HG03439 (cell line): ENCODE data around the gene TGIF1.

Experiments
- ATAC-seq: cut with Tn5 transposase; IDR thresholded peaks from one replicate; pipeline ENCODE4 v1.9.1; 2021; ENCODE audit warnings: mild to moderate bottlenecking, moderate library complexity; ENCODE audit not compliant: unreplicated experiment

The TGIF1 gene

DNA sequence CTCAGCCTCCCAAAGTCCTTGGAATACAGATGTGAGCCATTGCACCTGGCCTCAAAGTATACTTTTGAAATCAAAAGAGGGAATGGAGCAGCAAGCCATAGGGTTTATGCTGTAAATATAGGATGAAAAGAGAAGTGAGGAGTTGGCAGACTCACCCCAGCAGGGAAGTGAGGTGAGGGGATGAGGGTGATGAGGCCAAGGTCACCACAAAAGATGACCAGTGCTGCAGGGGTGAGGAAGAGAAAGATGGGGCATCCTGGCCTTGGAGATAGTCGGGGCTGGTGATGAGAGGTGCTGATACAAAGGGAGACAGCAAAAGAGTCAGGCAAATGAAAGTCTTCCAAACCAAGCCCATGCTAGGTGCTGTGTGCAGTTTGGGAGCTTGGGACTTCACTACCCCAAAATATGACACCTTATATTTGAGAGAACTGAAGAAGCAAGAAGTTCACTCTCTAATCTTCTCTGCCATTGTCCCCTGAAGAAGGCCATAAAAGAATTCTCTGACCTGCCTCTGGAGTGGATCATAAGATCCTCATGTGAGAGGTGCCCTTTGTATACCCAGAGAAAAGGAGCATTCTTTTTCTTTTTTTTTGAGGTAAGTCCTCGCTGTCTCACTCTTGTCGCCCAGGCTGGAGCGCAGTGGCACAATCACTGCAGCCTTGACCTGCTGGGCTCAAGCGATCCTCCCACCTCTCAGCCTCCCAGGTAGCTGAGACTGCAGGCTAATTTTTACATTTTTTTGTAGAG lies 31.0 kb downstream of the TGIF1 start:
- ATAC-seq: no peak

DNA sequence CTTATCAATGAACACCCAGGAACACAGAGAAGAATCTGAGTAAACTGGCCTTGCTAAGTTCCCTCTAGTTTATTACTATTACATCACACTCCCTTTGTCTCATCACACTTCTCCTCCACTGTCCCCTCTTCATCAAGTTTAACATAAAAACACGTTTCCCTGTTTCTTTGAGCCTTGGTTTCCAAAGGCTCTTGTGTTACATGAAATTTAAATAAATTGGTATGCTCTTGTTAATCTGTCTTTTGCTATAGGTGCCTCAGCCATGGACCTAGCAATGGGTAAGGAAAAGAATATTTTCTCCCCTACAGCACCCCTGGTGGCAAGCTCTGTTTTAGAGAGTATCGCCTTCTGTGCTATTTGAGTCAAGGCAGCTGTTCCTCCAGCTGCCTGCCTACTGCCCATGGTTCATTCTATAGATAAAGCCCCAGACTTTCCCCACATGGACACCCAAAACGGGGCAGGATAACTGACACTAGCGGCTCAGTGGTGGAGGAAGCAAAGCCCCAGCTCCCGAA lies 31.8 kb downstream of the TGIF1 start:
- no peak for ATAC-seq

DNA sequence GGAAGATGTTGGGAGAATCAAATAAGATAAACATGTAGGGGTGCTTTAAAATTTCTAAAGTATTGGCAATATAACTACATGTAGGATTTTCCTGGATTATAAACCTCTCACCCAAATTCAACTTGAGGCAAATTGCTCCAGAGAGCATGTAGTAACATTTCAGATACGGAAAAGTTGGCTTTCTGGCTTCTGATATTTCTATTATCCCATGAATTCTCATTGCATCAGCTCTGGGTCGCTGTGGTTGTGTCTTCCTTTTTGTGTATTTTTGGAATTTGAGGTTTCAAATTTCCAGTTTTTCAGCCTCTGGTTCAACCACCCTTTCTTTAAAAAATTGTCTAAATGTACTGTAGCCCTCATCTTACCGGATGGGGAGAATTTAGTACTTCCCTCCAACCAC lies 32.3 kb downstream of the TGIF1 start:
- no peak for ATAC-seq

DNA sequence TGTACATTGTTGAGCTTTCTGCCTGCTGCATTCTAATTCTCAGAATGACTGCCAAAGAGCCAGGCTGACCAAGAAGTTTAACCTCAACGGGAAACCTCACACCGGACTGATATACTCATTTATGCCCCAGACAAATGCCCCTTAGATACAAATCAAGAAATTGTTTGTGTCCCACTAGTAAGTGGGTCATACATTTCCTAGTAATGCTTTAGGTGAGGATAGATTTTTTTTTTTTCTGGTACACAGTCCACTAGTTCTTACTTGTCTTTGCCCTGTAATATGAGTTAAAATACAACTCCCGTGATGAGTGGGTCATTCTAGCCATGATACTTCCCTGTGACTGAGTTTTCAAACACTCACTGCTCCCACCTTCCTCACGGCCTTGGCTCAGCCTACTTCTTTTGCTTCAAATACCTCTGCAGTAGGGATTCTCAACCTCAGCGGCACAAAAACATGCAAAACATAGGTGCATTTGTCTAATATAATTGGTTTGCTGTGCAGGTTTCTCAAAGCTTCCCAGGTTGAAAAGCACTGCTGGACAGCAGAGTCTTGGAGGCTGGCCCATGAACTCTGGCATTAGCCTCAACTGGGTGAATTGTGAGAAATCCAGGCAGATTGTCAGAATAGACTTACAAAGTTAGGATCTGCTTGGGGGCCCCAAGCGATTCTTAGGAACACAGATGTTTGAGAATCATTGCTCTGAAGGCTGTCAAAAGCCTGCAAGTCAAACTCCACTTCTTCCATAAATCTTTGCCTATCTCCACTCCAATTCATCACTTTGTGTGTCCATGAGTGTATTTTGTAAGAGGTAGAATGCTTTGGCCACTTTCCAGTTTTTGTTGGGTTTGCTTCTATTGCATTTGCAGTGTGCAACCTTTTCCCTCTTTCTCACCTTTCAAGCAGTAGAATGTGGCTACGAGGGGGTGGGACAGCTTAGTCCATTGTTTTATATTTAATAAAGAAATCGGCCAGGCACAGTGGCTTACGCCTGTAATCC lies 35.5 kb downstream of the TGIF1 start:
- no peak for ATAC-seq

DNA sequence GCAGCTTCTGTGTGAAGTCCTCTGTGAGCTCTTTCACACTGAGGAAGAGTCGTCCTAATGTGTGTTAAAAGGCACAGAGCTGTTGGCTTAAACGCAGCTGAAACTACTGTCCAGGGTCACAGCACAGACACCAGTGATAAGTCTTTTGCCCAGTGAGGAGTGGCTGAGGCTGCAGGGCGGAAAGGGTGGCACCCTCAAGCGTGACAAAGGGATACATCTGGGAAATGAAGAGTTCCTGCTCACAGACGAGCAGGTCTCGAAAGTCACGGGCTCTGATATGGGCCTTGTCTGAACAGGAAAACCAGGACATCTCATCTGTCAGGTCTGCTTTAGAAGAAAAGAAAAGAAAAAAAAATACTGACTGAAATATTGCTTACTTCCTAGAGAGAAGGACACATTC lies 36.5 kb downstream of the TGIF1 start:
- no peak for ATAC-seq

DNA sequence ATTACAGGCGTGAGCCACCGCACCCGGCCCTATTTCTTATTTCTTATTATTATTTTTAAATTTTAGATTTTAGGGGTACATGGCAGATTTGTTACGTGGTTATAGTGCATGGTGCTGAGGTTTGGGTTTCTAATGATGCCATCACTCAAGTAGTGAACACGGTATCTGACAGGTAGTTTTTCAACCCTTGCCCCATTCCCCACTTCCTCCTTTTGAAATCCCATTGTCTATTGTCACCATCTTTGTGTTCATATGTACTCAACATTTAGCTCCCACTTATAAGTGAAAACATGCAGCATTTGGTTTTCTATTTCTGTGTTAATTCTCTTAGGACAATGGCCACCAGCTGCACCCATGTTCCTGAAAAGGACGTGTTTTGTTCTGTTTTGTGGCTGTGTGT lies 39.5 kb downstream of the TGIF1 start:
- no peak for ATAC-seq

DNA sequence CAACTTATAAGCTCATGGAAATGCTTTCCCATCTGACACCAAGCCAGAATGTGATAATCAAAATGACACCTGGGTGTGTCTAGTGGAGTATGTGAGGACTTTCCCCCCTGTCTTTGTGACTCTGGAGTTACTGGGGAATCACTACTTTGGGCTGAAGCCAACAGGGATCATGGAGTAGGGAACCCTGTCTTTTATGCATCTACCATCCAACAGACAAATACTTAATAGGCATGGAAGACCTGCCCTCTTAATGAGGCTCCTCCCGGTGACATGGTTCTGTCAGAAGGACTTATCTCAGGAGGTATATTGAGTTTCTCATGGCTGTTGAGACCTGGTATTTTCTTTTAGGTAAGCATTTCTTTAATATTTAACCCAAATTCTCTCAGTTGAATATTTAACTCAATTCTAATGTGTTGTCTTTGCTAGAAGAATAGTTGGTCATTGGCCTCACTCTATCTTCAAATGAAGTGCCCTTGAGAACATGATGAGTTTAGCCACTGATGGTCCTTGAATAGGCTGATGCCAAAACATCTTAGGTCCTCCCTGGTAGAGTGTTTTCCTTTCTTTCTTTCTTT lies 42.1 kb downstream of the TGIF1 start:
- no peak for ATAC-seq

DNA sequence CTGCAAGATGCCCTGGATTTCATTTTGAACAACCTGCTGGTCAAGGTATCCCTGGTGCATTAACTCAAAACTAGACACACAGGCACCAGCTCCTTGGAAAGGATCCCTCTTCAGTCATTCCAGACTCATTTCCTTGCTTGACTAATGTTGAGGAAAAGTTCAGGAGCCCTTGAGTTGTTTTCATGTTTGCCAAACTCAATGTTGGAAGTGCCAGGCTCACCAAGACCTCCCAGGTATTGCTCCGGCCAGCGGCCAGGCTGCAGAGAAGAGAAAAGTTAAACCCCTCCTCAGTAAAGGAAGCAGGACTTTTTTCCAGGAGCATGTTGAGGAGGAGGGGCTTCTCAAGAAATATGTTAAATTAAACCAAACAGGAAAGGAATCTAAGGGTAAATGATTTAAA lies 42.7 kb downstream of the TGIF1 start:
- no peak for ATAC-seq

DNA sequence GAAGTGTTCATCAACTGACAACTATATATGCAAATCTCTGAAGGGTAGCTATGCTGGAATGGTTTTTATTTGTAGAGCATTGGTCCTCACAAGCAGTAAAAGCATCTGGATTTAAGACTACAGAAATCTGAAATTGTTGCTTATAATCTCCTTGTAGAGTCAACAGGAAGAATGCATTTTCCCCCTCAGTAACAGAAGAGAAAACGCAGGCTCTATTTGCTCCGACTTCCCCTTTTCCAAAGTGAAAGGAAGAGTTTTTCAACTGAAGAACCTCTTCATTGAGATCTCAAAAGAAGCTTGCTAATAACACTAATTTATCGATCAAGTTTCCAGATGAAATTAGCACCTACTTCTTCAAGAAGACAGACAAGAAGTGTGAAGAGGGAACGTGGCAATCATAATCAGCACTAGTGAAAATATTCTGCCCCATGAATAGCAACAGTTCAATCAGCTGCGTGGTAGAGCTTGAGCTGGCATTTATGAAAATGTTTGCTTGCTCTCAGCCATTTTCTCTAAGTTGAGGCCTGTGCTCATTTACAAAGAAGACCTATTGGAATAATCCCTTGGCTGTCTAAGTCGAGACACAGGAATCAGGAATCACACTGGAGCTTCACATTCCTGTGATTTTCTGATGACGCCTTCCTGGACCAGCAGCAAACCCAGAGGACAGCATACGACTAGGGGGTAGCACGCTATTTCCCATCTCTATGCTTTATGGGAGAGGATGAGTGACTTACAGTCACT lies 43.7 kb downstream of the TGIF1 start:
- ATAC-seq: no peak

DNA sequence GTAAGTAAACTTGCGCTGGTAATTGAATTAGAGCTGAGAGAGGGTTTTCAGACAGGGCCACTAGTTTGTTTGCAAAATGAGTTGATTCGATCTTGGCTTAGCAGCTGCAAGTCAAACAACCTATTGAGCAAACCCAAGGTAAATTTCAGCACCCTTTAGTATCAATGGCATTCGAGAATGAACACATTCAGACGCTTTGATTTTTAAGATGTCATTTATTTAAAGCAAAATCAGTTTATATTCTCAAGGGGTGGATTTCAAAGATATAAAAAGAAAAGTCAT lies 44.2 kb downstream of the TGIF1 start:
- ATAC-seq: no peak

DNA sequence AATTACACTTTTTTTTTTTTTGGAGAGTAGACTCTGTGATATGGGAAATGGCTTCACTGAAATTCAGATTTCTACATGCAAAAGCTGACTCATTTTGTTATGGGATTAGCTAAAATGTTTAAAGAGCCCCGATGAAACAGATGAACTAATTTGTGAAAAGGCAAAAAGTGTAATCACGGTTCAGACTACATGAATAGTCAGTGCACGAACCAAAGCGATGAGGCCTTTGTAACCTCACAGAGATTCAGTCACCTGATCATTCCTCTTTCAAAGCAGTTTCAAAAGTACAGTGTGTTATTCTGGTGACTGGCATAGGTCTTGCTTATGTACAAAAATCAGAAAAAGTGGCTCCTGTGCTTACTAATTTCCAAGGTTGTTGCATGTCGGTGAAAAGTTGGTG lies 44.6 kb downstream of the TGIF1 start:
- ATAC-seq: no peak

DNA sequence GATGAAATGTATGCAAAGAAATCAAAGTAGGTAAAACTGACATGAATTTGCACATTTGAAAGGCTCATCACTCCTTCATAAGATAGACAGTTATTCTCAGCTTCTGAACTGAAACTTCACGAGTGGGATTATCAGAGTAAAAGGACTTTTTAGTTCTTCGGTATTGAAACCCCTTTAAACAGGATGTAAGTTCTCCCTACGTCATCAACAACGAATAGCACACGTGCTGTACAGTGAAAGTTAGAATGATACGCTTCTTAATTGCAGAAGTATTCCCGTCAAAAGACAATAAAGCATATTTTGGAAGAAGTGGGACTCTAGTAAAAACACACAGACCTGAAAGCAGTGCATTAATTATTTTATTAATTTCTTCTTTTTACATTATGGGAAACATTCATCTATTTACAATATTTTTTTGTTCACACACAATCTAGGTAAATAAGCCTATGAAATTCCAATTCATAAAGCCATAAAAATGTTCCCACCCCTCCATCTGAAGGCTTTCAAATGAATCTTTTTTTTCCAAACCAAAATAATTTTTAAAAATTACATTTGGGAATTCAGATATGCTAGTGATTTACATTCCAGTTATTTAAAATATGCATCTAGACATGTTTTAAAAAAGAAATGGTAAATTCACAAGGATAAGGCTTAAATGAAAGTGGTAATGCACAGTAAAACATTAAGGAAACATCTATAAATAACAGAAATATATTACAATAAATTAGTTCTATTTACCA lies 45.9 kb downstream of the TGIF1 start:
- no peak for ATAC-seq

DNA sequence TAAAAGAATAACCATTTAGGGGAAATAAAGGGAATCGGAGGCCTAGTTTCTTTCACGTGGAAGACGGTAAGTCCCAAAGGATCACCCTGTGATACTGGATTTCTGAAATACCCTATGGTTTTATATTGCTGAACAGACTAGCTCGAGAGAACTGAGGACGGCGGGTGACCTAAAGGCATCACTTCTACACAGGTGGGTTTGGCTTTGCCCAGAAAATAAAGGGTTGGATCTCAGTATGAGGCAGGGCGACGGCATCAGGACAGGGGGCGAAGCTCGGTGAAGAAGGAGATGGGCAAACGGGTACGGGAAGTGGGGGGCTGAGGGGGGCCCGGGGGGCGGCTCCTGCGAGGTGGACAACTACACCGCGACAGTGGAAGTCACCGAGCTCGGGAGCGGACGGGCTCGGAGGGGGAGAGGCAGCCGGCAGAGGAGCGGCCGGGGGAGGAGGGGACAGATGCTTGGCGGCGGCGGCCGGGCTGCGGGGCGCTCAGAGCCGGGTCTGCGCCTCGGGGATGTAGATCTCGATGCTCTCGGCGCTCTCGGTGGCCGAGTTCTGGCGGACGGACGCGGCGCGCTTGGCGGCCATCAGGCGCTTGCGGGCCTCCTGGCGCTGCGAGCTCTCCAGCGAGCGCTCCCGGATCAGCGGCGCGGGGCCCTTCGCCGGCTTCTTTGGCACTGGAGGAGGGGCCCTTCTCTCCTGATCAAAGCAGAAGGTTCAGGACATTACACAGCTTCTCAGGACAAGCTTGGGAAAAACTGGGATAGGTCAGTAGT lies 48.9 kb downstream of the TGIF1 start:
- ATAC-seq: no peak

DNA sequence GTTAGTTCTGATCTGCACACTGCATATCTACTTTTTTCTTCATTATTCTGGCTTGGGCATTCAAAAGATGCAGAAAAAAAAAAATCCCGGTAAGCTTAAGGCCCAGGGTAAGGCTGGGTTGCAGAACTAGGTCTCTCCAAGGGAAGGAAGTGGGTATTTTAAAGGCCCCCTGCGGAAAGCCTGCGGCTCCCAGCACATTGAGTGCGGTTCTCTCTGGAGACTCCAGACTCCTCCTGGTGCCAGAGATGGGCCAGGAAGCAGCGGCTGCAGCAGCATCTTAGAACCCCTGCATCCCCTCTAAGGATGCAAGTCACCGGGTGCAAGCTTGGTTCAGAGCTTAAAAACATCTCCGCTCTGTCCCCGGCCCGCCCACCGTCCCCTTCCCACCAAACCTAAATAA lies 49.5 kb downstream of the TGIF1 start:
- ATAC-seq: no peak

DNA sequence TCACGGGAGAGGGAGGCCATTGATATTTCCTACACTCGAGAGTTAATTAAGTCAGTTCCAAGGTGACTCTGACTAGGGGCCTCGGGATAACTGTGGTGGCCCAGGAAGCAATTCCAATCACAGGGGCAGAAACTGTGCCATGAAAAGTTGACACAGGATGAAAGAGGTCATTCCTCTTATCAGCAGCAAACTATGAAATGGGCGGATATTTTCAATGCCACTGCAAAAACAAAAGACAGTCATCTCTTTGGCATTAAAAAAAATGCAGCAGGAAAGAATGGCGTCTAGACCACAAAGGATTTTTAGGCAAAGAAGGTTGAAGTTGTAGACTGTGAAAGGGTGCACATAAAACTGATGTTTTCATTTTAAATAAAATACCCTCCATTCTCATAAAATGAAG lies 50.0 kb downstream of the TGIF1 start:
- no peak for ATAC-seq

DNA sequence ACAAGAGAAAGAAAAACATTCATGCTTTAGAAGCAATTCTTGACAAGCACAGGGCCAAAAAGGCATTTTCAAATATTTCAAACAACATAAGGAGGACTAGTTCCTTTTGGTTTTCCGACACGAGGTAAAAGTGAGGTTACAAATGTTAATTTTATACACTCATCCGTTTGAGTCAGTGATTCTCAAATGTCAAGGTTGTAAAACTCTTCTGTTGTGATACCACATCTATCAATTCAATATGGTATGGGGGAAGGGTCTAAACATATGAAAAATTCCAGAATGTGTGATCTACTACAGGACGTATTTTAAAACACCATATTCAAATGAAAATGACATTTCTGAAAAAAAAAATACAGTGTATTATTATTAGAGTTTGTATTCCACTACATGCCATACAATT lies 52.7 kb downstream of the TGIF1 start:
- ATAC-seq: no peak

DNA sequence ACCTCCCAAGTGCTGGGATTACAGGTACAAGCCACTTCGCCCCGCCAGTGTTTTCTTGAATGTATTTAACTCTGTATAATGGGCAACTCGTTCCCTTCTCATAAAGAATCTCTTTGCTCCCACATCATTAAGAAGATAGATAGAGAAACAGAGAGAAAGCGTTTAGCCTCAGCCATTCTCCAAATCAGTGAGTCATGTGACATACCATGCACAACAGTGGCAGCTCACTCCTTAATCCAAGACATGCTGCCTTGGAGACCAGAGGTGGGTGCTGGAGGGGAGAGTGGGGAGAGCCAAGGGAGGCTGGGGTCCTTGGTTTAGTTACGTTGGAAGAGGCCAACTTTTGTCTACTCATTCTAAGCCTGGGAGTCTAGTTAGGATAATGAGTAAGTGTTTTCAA lies 54.7 kb downstream of the TGIF1 start:
- ATAC-seq: no peak

DNA sequence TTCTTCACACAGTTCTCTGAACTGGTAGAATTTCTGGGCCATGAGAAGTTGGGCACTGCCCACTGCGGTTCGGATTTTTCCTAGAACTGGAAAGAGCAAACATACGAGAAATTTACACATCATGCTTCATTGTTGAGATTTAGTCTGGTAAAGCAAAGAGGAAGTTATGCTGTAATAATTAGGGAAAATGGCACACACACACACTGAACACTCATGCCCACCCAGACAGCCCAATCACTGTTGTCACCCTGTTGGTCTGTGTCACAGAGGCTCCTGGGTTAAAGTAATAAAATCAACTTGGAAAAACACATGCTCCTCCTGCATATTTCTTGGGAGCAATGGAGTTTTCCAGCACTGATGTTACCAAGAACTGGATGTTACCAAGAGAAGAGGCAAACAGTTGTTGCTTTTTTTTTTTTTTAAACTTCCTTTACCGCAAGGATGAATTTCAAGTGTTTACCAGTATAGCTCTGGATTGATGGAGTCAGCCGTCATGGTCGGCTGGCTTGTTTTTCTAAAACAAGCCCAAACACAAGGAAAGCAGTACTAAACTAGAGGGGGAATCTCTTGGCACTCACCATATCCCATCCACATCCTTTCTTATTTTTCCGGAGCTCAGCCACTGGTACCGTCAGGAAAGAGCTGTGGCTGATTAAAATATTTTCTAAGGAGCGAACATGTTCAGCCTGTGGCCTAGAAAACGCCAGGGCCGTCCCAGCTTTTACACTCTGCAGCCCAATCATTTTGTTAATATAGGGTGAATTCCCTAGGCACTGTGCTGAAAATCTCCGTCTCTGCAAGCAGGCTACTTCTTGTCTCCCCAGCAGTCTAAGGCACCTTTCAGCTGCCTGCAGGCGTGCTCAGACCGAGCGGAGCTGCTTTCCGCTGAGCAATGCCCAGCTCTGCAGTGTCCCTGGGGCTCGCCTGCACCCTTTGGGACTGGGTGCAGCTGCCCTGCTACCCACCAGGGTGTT lies 58.9 kb downstream of the TGIF1 start:
- ATAC-seq: no peak
